DND-41 (cell line): ENCODE data around the gene HAP1.

Experiments
- CTCF ChIP-seq: IDR thresholded peaks from 2 replicates; pipeline ENCODE4 v1.5.1; 2012; ENCODE audit warnings: borderline replicate concordance, low read length, moderate library complexity, mild to moderate bottlenecking; ENCODE audit not compliant: poor library complexity, severe bottlenecking; ENCODE audit errors: extremely low read depth
- EZH2 ChIP-seq: IDR thresholded peaks from 3 replicates; pipeline ENCODE4 v1.6.1; 2012; ENCODE audit warnings: borderline replicate concordance, low read depth, mild to moderate bottlenecking, moderate library complexity, low read length, inconsistent platforms; ENCODE audit not compliant: severe bottlenecking

- no peak for TF ChIP-seq CTCF
- TF ChIP-seq EZH2 = no peak
Measured at GRCh38 chr17:41772586-41773189, 38.2 kb upstream of the HAP1 start.
